ENCODE results near the gene LCLAT1.
"Not testable (repeated sequence)": the region's sequence is repeated elsewhere in the genome, so short reads cannot be mapped to it uniquely, and the experiment has no call there.

LCLAT1 gene

DNA sequence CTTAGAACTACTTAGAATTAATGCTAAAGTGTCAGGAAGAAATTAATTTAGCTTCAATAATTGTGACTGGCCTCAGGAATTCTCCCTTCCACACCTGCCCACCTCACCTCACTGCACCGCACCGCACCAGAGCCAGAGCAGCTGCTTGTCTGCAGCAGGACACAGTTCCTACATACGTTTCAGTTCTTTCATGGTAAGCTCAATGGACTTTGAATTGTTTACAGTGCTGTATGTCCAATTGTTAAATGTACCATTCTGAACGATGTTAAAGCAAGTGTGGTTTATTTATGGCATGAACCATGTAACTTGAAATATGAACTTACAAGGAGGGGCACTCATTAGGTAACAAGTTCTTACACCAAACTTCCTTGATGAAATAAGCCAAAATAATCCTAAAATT, 196.0 kb downstream of the LCLAT1 start:
- DNase-seq (ENCODE audit: low read depth, low spot score), result not testable (repeated sequence)

DNA sequence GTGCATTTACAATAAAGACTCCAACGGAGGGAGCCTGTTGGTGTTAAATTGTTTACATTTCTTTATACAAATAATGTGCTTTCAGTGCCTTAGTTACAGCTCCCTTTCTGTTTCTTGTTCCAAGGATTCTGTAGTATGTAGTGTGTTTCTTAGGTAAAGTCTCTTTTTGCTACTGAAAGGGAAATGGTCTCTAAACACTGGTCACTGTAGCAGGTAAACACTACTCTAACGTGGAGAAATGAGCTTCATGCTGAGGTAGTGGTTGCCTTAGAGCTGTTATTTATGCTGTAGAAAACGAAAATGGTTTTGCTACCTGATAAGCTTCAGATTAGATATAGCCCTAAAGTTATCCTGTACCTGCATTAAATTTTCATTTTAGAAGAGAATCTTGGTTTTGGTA, 196.6 kb downstream of the LCLAT1 start:
- no peak for DNase-seq (ENCODE audit: low read depth, low spot score)

DNA sequence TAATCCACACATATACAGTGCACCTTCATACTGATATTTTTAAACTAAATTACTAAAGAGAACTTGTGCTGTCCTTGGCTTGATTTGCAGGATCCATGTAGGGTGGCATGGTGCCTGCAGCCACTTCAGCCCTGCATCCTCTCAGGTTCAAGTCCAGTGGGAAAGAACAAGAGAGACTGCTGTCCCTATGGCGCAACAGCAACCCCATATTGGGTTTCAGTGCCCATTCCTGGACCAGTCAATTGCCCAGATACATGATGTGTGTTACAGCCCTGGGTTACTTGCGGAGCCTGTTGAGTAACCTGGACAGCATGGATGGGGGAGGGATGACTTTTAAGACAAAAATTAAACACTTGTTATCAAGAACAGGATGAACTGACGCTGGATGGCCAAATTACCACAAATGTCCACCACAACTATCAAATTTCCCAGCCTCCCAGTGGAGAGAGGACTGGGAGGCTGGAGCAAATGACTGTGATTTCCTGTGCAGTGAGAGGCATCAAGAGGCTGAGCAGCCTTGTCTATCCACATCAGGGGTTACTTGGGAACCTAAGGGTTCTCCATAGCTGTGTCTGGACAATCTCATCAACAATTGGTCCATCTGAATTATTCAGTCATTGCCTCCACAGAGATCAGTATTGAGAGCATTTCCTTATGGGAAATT, 198.2 kb downstream of the LCLAT1 start:
- no peak for DNase-seq (ENCODE audit: low read depth, low spot score)

DNA sequence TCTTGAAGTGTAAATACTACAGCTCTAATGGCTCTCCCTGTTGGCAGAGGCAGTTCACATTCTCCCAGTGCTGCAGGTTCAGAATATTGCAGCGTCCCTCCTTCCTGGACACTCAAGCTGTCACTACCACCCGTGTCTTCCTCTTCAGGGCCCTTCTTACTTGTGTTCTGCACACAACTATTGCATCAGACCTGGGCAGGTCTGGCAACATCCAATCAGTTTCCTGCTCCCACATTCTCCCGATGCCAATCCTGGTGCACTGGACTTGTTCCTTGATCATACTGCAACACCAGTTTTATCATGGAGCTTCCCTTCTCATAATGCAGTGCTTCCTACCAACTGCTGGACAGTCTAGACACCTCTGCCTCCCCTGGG, 198.7 kb downstream of the LCLAT1 start:
- no peak for DNase-seq (ENCODE audit: low read depth, low spot score)

DNA sequence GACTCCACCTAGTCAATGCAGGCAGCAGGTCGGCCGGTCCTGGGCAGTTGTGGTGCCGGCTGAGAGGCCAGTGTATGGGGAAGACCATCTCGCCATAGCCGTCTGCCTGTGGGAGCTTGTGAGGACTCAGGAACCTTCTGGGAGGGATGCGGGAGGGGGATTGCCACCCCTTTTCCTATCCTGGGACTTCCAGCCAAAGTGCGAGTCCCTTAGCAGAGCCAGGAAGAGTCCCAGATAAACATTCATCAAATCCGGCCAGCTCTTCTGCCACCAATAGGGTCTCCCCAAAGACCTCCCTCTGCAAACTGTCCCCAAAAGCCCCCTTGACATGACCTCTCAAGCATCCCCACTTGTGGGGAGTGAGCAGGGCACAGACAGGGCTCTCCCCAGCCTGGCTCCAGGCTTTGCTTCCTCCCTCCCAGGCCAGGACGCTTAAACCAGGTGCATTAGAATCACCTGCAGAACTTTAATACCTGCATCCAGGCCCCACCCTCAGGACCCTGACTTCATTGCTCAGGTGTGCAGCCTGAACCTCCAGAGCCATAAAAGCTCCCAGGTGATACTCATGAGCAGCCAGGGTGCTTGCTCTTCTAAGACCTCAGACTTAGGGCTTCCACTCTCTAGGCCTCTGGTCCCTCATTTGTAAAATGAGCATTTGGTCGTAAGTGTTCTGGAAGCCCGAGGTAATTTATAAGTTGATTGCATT, 200.9 kb downstream of the LCLAT1 start:
- no peak for DNase-seq (ENCODE audit: low read depth, low spot score)

DNA sequence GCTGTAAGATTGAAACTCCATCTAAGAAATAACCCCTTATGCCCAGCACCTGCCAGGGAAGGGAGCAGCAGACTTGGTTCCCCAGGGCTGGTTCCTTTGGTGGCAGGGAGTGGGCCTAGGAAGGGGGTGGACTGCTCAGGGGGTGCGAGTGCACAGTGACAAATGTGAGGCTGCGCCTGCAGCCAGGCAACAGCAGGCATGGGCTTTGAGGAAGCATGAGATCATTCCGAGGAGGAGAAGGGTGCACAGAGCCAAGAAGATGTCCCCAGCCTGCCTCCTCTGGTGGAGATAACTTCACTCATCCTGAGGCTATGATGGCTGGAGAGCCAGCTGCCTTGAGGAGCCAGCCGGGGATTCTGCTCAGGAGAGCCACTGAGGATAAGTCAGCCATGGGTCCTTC, 202.2 kb downstream of the LCLAT1 start:
- DNase-seq (ENCODE audit: low read depth, low spot score), result no peak

DNA sequence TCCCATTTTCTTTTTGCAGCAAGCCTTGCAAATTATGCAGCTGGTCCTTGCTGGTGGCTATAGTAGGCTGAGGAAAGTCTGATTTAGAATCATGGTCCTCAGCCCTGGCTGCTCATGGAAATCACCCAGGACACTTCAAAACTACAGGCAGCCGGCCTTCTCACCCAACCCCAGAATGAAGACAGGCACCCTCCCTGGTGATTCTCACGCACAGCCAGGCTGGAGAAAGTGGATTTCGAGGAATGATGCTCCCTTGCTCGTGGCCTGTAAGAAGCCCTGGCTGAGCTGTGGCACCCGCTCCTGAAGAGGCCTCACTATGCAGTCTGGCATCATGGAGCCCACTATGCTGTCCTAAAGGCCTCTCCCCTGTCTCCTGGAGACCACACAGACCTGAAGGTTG, 202.8 kb downstream of the LCLAT1 start:
- DNase-seq (ENCODE audit: low read depth, low spot score), result no peak

DNA sequence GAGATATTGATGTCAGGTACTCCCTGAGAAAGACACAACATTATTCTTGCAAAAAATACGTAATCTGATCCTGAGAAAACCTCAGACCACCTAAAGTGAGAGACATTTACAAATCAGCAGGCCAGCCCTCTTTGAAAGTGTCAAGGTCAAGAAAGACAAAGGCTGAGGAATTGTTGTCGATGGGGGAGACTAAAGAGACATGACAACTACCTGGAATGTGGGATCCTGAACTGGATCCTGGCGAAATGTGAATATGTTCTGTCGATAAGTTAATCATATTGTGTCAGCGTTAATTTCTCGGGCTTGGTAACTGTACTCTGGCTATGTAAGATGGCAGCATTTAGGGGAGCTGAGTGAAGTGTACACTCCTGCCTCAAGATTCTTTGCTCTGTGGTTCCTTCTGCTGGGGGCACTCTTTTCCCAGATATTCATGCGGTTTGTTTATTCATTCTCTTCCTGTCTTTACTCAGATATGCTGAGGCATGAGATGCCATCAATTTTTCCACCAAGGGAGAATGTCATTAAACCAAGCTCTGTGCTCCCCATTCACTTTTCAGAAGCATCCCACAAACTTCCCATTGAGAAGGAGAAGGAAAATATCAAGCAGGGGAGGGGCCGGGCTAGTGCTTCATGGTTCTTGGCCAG, 205.3 kb downstream of the LCLAT1 start:
- DNase-seq (ENCODE audit: low read depth, low spot score), result no peak

DNA sequence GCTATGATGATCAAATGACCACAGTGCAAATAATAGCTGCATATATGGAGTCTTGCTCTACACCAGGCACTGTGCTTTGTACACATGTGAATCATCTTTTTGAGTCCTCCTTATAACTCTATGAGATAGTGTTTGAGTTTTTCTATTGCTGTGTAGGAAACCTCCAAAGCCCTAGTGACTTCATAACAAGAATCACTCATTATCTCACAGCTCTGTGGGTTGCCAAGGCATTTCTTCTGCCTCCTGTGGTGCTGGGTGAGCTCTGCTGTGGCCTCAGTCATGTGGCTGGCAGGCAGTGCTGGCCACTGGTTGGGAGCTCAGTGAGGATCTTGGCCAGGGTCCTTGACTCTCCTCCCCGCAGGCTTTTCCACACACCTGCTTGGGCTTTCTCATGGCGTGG, 206.8 kb downstream of the LCLAT1 start:
- DNase-seq (ENCODE audit: low read depth, low spot score), result no peak

DNA sequence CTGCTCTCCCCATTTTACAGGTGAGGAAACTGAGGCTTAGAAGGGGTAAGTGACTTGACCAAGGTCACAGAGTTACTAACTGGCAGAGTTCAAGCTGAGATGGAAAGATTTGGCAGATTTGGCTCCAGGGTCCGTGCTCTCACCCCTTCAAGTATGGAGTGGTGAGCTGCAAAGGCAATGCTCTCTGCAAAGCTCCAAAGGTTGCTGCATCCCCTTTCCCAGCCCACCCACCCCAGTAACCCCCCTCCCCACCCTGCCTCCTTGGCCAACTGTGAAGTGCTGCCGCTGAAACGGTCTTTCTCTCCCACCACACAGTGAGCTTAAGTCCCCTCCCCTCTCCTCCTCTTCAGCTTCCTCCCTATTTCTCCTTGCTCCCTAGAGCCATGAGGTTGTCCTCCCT, 207.4 kb downstream of the LCLAT1 start:
- no peak for DNase-seq (ENCODE audit: low read depth, low spot score)

DNA sequence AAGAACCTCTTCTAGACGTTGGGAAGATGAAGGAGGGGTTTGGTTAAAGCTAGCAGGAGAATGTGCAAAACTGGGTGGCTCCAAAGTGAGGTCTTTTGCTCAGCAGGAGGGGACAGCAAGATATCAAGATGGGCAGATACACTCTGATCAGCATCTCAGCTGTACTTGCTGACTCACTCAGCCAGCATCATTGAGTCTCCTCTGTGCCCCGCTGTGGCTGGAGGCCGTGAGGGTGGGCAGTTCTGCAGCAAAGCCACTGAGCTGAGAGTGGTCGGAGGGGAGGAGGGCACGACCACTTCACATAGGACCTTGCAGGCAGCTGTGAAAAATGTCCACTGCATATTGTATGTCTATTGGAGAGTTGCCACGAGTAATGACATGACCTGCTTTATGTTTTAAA, 208.2 kb downstream of the LCLAT1 start:
- no peak for DNase-seq (ENCODE audit: low read depth, low spot score)

DNA sequence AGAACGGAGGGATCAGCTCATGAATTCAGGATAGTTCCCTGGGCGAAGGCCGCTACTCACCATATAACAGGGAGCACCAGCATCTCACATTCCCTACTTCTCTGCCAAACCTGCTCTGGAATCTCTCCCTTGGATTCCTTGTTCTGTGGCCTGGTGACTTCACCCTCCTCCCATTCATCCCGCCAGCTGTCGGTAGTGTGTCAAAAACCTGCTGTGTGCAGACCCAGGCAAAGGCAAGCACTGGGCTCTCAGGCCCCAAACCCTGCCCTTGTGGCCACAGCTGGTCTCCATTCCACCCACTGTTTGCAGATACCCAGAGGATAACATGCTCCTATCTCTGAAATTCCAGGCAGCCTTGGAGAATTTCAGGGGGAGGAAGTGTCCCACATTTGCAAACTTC, 208.6 kb downstream of the LCLAT1 start:
- DNase-seq (ENCODE audit: low read depth, low spot score), result no peak

DNA sequence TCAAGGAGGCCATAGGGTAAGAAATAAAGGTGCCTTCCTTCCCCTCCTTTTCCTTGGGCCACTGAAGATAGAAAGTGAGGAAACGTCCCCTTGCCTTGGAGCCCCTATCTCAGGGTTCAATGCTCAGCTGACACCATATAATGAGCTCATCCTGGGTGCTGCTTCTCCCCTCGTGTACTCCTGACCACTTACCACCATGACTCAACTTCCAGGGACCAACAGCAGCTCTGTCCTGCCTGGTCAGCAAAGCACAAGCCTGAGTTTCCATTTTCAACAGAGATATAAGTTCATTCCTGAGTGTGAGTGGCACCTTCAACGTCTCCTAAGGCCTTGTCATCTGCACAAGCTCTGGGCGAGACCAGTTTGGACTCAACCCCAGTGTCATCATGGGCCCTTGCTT, 209.0 kb downstream of the LCLAT1 start:
- DNase-seq (ENCODE audit: low read depth, low spot score), result no peak

DNA sequence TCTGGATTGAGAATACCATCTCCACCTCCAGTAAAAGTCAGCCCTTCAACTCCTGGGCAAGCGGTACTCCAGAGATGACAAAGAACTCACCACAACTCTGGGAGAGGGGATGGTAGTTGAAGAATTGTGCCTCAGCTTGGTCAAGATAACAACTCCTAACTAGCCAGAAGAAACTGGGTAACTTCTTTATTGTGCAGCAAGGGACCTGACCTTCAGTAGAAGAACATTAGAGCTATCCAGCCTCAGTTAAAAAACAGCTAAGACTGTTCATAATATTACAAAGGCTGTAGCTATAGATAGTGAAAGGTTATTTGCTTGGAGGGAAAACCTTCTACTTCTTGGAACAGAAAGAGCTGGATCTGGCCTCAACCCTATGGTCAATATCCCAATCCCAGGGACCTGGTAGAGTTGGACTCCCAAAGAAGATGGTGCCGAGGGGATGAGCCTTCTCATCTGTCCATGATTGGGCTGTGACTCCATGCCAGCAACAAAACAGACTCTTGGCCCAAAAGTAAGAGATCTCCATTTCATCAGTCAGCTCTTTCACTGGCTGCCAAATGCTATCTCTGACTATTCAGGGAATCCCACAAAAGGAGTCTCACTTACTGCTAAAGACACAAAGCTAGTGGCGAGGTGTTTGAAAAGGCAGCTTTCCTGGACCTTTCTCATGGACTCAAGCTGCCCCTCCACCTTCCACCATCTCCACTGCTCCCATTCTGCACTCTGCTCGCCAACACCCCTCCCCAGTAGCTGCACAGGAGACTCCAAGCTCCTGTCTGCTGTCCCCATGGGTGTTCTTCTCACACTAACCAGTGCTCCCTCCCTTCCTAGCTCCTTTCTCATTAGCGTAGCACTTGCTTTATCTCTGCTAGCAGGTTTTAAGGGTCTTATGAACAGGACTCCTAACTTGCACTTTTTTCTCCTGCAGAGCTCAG, 214.4 kb downstream of the LCLAT1 start:
- DNase-seq (ENCODE audit: low read depth, low spot score), result no peak

DNA sequence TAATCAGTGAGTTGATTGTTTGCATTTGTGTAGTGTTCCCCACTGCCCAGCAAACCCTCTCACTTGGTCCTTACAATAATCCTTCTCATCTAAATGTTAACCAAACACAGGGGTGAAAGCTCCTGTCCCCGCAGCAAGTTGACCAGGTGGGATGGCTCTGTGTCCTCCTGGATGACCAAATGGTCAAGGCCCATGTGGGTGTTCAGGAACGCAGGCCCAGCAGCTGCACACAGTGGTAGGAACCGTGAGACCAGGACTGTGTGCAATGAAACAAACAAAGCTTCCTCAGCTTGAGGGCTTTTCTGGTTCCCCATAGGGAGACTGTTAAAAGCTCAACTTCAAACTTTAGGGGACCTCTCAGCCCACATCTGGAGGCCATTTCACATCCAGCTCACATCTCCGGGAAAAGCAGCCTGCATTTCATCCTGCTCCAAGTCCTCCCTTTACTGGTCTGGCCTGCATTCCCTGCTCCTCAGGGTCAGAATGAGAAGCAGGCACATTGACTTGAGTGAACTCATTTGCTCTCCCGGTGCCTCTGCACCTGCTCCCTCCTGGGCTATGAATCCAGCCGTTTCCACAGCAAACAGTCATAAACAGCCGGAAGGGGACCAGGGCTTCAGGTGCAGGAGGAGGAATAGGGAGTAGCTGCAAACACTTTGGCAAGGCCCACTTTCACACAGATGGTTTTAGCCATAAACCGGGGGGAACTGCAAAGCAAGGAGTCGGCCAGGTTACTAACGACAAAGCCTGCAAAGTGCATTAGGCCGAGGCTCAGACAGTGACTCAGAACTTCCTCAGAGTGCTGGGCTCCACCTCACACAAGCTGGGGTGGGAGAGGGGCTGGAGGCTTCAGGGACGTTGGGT, 215.5 kb downstream of the LCLAT1 start:
- DNase-seq (ENCODE audit: low read depth, low spot score), result no peak

DNA sequence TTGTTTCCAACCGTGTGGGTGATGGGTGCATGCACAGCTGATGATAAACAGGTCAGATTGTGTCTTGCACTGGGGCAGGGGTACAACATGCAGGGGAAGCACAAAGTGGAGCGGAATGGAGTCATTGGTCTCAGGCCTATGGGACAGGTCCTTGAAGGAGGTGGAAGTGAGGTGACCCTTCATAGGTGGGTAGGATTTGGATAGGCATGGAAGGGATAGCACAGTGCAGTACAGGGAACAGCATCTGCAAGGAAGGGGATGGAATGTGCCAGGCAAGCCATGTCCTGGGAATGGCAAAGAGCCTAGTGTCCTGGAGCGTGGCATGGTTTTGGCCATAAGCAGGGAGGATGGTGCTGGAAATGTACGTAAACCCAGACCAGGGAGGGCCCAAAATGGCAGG, 216.3 kb downstream of the LCLAT1 start:
- DNase-seq (ENCODE audit: low read depth, low spot score), result no peak

DNA sequence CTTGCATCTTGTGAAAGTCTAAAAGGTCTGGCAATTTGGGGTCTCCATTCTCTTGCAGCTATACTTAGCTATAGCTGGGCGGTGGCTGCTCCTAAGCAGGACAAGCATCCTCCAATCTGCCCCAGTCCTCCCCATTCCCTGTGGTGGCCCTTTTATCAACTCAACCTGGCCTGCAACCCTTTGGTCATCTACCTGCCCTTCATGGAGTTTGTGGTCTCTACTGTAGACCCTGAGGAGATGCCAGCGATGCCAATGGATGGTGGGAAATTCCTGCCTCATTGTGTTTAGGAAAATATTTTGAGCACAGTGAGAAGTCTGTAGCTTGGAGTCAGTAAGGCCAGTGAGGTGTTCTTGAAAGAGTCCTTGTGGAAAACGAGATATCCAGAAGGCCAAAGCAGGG, 216.8 kb downstream of the LCLAT1 start:
- no peak for DNase-seq (ENCODE audit: low read depth, low spot score)

DNA sequence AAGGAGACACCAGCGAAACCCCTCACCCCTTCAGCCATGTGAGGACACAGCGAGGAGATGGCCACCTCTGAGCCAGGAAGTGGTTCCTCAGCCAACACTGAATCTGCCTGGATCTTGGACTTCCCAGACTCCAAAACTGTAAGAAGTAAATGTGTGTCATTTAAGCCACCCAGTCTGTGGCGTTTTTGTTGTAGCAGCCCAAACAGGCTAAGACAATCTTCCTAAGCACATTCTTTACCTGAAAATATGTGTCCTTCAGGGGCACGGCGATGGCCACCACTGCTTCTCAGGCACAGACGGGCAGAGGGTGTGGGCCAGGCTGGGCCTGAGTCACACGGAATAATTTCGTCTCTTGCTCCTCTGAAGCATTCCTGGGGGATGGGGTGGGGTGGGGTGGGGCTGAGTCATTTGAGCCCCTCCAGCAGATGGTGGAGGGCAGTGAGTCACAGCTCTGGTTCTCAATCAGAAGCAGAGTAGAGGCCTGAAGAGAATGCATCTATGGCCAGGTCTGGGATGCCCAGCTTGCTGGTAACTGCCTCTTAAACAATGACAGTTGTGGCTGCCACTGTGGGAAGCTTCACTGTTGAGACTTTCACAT, 217.8 kb downstream of the LCLAT1 start:
- no peak for DNase-seq (ENCODE audit: low read depth, low spot score)

DNA sequence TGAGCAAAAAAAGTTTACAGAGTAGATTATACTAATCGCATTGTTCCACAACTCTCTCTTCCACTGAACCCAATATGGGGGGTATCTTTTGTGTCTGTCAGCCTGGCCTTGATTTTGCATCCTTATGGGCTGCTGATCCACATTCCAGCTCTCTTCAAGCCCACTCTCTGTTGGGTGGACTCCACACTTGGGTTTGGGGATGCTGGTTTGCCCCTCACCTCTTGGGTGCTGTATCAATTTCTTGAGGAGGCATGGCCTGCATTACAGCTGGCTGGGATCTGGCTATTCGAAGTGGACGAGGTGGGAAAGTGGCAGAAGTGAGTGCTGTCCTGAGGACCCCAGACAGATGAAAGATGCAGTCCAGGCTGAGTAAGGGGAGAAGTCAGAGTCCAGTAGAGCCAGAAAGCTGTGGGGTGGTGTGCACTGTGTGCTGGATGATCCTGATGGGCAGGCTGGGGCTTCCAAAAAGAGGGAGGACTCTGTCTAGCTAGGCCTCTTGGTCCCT, 218.8 kb downstream of the LCLAT1 start:
- no peak for DNase-seq (ENCODE audit: low read depth, low spot score)

DNA sequence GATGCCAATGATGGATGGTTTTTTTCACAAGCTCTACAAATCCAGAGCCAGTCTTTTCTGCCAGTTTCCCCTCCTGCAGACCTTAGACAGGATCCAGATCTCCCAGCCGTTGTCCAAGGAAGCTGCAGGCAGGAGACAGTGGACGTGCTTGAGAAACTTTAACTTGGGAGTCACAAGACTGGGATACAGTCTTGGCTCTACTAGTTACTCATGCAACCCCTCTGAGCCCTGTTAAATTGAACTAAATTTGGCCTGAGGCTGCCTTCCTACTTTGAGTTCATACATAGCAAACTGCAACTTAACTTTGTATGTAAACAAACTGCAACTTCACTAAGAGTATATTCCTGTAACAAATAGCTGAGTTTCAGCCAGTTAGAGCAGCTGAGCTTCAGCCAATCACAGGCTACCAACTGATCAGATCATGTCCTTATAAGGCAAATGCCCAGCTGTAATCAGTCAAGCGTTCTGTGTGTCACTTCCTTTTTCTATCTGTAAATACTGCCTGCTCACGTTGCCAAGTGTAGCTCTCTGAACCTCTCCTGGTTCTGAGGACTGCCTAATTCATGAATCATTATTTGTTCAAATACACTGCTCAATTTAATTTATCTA, 219.3 kb downstream of the LCLAT1 start:
- DNase-seq (ENCODE audit: low read depth, low spot score), result no peak

Measured in activated CD4-positive, CD25-positive, alpha-beta regulatory T cell treated with anti-CD3 and anti-CD28 coated beads, Interleukin-2, amount 50 U/mL, for 16 hours (primary cell).